ENCODE data around the gene RAMP1. TPM values are rescaled to one million over a fixed set of nuclear protein-coding genes. Genes with fewer than 3 reads are reported as not detected.

The RAMP1 gene
- total RNA-seq, 2 experiments from 2014 or later, result 1.0 to 1.4 TPM

DNA sequence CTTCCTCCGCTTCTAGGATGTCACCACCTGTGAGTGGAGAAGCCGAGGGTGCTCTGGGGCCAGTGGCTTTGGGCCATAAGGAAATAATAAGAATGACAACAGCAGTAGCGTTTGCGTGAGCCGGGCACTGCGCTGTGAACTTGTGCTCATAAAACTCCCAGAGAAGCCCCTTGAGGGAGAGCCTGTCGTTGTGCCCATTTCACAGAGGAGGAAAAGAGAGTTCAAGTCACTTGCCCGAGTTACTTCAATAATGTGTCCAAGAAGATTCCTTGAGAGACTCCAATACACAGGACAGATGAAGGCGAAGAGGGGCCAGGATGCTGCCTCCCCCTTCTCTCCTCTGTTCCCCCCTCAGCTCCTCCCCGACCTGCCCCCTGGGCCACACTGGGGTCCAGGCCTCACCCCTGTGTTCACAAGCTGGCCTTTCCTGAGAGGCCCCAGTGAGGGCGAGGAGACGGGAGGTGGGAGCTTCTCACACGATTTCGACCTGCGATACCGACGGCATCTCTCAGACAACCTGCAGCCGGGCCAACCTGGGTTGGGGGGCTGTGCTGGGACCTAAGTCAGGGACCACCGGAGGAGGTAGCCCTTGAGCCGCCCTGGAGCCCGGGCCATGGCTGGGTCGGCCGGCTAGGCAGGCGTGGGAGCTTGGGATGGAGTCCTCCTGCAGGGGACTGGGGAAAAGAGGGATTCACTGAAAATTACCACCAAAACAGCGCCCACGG lies 53.9 kb downstream of the RAMP1 start:
- Mint-ChIP-seq H3K36me3 (ENCODE audit: low read depth) (no peaks in the 10 kb centered on the region), H3K4me3 (no peak overlapping the region), H3K9me3 (no peaks in the 10 kb centered on the region), H3K27me3 (no peaks in the 10 kb centered on the region), H3K27ac (no peak overlapping the region), H3K4me1 (ENCODE audit: low read depth) (no peaks in the 10 kb centered on the region)
- DNase-seq, result no peak
- ChIA-PET CTCF (no interaction called here), POLR2A (interaction anchor here (1.1 kb wide), 1 partner anchor 66 kb away, joined by 3 read pairs; no protein-coding TSS in a partner anchor)
- TF ChIP-seq, protein P1, sequence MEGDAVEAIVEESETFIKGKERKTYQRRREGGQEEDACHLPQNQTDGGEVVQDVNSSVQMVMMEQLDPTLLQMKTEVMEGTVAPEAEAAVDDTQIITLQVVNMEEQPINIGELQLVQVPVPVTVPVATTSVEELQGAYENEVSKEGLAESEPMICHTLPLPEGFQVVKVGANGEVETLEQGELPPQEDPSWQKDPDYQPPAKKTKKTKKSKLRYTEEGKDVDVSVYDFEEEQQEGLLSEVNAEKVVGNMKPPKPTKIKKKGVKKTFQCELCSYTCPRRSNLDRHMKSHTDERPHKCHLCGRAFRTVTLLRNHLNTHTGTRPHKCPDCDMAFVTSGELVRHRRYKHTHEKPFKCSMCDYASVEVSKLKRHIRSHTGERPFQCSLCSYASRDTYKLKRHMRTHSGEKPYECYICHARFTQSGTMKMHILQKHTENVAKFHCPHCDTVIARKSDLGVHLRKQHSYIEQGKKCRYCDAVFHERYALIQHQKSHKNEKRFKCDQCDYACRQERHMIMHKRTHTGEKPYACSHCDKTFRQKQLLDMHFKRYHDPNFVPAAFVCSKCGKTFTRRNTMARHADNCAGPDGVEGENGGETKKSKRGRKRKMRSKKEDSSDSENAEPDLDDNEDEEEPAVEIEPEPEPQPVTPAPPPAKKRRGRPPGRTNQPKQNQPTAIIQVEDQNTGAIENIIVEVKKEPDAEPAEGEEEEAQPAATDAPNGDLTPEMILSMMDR (IDR thresholded peaks at IDR 0.05), result no peak
- intact Hi-C loops (cut with micrococcal nuclease), result no loop called here
- ATAC-seq, result no peak

DNA sequence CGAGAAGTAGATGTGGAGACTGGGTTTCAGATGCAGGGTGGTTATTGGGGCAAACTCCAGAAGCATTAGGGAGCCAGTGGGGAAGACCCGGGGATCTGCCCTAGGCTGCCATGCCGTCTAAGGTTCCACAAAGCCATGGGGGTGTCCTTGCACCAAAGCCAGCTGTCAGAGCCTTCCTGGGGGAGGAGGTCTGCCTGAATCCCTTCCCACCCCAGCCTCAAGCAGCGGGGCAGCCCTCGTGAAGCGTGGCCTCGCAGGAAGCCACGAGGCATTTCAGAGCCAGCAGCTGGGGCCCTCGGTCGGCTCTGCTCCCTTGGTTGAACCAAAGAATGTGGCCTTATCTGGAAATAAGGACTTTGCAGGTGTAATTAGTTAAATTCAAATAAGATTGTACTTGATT lies 56.2 kb downstream of the RAMP1 start:
- ATAC-seq, result no peak
- Mint-ChIP-seq H3K36me3 (ENCODE audit: low read depth) (no peaks in the 10 kb centered on the region), H3K4me3 (no peak overlapping the region), H3K4me1 (ENCODE audit: low read depth) (no peaks in the 10 kb centered on the region), H3K9me3 (no peaks in the 10 kb centered on the region), H3K27ac (no peak overlapping the region), H3K27me3 (peaks cover 2% of the 10 kb centered on the region)
- ChIA-PET POLR2A (no interaction called here), CTCF (no interaction called here)
- intact Hi-C loops (cut with micrococcal nuclease), result no loop called here
- TF ChIP-seq, protein P1 (IDR thresholded peaks at IDR 0.05), result no peak
- DNase-seq, result no peak

DNA sequence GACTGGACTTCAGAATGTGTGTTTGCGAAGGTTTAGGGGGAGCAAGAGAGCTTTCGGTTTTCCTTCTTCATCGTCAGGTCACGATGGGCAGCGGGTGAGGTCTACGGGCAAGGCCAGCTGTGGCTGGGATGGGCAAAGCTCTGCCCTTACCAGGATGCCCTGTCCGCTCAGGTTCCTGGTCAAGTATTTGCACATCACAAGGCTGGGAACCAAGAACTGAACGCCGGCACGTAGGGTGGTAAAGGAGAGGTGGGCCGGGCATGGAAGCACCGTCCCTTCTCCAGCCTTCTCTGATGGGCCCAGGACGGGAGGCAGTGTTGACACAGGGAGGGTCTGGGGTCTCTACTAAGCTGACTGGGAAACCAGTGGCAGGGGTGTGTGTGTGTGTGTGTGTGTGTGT lies 56.9 kb downstream of the RAMP1 start:
- intact Hi-C loops (cut with micrococcal nuclease), result no loop called here
- TF ChIP-seq, protein P1 (IDR thresholded peaks at IDR 0.05), result no peak
- Mint-ChIP-seq H3K9me3 (no peaks in the 10 kb centered on the region), H3K27ac (no peak overlapping the region), H3K4me1 (ENCODE audit: low read depth) (no peaks in the 10 kb centered on the region), H3K36me3 (ENCODE audit: low read depth) (no peaks in the 10 kb centered on the region), H3K27me3 (peaks cover 2% of the 10 kb centered on the region), H3K4me3 (no peak overlapping the region)
- CTCF ChIA-PET, result no interaction called here
- POLR2A ChIA-PET, result no interaction called here
- no peak for ATAC-seq
- no peak for DNase-seq

DNA sequence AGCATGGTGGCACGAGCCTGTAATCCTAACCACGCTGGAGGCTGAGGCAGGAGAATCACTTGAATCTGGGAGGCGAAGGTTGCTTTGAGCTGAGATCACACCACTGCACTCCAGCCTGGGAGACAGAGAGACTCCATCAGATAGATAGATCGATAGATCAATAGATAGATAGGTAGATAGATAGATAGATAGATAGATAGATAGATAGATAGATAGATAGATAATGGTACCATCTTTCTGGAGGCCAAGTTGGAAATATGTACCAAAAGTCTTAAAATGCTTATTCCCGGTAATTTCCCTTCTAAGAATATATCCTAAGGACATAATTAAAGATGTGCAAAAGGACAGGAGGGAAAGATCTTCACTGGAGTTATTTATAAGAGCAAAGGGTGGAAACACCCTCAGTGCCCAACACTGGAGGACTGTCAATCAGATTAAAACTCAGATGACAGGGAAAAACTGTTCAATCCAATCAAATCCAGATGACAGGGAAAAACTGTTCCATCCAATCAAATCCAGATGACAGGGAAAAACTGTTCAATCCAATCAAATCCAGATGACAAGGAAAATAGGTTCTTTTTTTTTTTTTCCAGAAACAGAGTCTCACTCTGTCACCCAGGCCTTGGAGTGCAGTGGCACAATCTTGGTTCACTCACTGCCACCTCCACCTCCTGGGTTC lies 58.4 kb downstream of the RAMP1 start:
- no peak for ATAC-seq
- POLR2A ChIA-PET, result no interaction called here
- DNase-seq, result no peak
- Mint-ChIP-seq H3K27ac (no peak overlapping the region), H3K9me3 (no peaks in the 10 kb centered on the region), H3K27me3 (peaks cover 6% of the 10 kb centered on the region), H3K4me3 (no peak overlapping the region), H3K4me1 (ENCODE audit: low read depth) (peaks cover 5% of the 10 kb centered on the region), H3K36me3 (ENCODE audit: low read depth) (no peaks in the 10 kb centered on the region)
- TF ChIP-seq, protein P1 (IDR thresholded peaks at IDR 0.05), result no peak
- CTCF ChIA-PET, result no interaction called here
- intact Hi-C loops (cut with micrococcal nuclease), result no loop called here

DNA sequence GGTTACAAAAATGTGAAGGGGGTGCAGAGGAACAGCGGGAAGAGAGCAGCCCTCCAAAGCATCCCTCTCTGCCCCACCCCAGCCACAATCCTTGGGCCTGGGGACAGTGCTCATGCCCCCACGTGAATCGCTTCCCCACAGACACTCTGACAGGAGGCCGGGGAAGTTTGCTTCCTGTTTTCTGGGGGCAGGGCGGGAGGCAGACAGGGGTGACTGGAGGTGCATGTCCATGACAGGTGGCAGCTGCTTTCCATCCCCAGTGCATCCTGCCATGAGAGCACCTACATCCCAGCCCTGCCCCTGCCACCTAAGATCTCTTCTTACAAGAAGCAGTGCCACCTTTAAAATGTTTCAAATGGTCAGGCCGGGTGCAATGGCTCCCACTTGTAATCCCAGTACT lies 60.2 kb downstream of the RAMP1 start:
- ATAC-seq (no peak), DNase-seq (no peak)
- intact Hi-C loops (cut with micrococcal nuclease), result no loop called here
- no peaks in the 10 kb centered on the region for H3K9me3 Mint-ChIP-seq
- peaks cover 14% of the 10 kb centered on the region for H3K4me1 Mint-ChIP-seq (ENCODE audit: low read depth)
- H3K36me3 Mint-ChIP-seq (ENCODE audit: low read depth), result no peaks in the 10 kb centered on the region
- CTCF ChIA-PET, result interaction anchor here (1.2 to 1.3 kb wide), 2 partner anchors 17 to 61 kb away, joined by 3 to 4 read pairs; no protein-coding TSS in a partner anchor
- TF ChIP-seq, protein P1 (IDR thresholded peaks at IDR 0.05), result no peak
- no peak overlapping the region for H3K4me3 Mint-ChIP-seq
- peaks cover 6% of the 10 kb centered on the region for H3K27me3 Mint-ChIP-seq
- H3K27ac Mint-ChIP-seq, result no peak overlapping the region
- POLR2A ChIA-PET, result interaction anchor here (0.8 to 1.7 kb wide), 2 partner anchors 12 to 22 kb away, joined by 3 to 7 read pairs; no protein-coding TSS in a partner anchor
